NCI-H1092 treated with DMSO at 0.1 percent for 48 hours (cell line): ENCODE data around the gene SST.
A peak's percentile ranks its signal among the peaks of the same experiment; 100 is the strongest.

Experiments
- DNase-seq: peaks from one replicate; lab custom pipeline; 2025; lab: John Stamatoyannopoulos, UW

SST gene

DNA sequence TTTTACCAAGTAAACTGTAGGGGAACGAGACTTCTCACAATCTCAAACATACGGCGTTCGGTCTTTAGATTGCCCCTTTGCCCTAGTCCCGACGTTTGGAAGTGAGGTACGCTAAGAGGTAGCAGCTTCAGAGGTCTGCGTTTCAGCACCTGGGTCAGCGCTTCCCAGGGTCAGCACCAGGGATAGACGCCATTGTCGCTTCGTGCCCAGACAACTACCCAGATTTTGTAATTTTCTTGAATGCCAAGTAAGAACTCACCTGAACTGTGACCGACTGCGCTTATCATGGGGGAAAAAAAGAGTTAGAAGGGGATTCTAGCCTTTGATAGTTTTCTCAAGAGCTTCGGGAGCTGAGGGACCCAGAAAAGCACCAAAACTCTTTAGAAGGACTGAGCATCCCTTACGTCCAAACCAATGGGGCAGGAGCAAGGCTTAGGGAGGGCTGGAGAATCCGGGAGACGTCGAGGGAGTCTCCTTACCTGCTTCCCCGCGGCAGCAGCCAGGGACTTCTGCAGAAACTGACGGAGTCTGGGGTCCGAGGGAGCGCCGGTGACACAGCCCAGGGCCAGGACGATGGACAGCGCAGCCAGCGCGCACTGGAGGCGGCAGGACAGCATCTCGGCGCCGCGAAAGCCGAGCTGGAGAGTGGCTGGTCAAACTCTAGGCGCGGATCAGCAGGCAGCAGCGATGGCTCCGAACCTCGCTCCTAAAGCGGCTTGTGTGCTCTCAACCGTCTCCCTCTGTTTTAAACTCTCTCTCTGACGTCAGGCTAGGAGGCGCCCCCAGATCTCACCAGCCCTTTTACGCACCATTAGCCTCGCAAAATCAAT is at the start of gene SST:
Gene SST, minus strand, starts transcription at position 720 of the 830 bp plus-strand sequence. Its CDS starts 103 bp downstream, at position 617.
- no peak for DNase-seq

DNA sequence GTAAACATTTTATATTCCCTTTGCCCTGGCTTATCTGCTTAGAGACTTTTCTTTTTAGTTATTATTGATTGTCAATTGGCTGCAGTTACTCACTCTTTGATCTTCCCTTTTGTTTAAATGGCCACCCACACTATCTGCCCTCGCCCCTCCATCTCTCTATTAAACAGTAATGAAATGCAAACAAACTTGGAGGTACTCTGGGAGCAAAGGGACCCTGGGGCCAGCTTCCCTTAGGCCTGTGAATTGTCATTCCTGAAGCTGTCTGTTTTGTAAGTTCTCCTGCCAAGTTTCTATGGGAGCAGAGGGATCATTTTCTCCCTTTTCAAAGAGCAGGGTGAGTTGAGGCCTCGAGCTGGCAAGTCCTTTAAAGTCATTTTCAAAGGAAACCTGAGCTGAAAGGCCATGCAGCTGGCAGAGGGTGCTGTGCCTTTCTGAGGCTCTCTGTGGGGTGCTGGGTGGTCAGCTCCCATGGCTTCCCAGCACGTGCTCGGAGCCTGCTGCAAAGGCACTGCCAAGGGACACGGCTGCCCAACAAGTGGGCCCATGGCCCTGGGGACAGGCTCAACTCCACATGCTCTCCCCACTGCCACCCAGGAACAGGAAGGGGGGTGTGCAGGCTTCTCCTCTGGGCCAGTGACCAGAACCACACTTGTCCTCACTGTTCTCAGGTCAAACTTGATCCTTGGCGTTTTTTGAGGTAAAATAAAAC is 49.6 kb upstream of the SST start:
- peak; percentile 82 for DNase-seq

DNA sequence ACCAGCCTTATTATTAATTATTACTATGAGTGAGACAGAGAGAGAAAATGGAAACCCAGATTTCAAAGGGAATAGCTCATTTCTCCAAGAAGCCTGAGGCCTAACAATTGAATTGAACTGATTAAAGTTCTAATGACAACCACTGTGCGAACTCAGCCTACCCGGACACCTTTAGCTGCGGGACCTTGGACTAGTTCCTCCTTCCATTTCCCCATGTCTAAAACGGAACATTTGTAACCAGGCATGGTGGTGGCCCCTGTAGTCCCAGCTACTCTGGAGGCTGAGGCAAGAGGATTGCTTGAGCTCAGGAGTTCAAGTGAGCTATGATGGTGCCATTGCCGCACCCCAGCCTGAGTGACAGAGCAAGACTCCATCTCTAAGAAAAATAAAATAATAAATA is 48.6 kb upstream of the SST start:
- DNase-seq, result no peak

DNA sequence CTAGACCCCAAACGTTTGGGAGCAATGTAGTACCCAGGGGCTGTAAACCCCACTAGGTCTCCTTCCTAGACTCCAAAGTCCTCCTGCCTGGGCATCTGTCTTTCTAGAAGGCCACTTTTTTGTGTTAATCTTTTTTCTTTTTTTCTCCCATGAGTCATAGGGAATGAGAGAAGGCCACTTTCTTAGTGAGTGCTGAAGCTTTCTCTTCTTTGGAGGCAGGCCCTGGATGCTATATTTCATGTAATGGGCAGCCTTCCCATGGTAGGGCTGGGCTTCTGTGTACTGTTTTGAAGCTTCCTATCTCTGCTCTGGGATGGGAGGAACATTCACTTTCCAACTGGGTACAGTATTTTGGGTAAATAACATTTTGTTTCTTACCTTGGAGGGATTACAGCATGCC is 47.4 kb upstream of the SST start:
- DNase-seq, result no peak

DNA sequence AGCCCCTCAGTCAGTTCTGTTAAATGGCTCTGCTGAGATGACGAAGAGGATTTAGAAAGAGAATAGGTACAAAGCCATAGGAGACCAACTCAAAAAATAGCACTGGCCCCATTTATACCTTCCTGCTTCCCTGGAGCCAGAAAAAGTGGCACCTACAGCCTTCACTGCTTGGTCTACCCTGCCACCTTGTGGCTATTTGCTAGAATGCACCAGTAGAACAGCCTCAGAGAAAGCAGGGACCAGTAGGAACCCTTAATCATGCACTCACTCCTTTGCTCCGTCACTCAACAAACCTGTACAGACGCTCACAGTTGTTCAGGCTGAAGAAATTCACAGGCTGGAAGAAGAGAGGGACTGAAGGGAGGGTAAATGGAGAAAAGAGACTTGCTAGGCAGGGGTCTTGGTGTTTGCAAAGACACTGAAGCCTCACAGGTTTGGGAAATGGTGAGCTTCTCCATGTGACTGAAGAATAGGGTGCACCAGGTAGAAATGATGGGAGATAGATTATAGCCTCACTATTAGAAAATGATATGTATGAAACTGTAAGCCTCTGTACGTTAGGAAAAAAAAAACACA is 44.3 kb upstream of the SST start:
- peak; percentile 60 for DNase-seq

DNA sequence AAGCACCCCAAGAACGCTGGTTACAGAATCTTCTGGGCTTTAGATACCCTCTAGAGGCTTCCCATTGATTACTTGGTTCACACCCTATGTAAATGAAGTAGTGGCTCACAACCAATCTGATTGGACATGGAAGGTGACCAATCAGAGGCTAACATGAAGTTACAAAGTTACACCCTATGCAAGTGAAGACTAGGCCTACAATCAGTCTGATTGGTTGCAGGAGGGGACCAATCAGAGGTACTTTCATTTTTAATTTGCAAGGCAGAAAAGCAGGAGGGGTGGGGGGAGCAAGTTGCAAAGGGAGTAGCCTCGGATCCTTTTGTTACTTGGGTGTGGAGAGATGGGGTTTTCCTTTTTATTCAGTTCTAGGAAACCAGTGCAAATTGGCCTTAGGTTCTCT is 43.3 kb upstream of the SST start:
- no peak for DNase-seq

DNA sequence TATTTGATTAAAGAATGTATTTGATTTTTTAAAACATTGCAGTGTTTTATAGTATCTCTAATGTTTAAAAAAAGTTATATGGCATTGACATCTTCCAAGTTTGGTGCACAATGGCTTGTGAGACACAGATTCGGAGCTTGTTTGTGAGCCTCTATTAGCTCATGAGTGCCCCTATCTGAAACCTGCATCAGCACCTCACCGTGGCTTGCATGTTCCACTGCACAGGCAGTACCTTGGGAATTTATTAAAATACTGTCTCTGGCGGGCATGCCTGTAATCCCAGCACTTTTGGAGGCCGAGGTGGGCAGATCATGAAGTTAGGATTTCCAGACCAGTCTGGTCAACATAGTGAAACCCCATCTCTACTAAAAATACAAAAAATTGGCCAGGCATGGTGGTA is 39.0 kb upstream of the SST start:
- no peak for DNase-seq

DNA sequence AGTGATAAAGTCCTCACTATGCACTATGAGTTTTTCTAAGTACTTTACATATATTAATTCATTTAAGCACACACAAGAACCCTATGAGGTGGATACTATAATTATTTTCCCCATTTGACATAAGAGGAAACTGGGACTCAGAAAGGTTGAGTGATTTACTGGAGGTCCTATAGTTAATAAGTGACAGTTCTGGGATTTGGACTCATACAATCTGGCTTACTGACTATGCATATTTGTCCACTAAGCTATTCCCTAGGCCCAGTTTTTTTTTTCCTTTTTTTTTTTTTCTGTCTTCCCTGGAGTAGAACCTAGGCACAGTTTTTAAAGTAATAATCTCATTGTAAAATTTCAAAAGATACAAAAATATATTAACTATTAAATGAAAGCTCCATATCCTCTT is 38.5 kb upstream of the SST start:
- DNase-seq, result no peak

DNA sequence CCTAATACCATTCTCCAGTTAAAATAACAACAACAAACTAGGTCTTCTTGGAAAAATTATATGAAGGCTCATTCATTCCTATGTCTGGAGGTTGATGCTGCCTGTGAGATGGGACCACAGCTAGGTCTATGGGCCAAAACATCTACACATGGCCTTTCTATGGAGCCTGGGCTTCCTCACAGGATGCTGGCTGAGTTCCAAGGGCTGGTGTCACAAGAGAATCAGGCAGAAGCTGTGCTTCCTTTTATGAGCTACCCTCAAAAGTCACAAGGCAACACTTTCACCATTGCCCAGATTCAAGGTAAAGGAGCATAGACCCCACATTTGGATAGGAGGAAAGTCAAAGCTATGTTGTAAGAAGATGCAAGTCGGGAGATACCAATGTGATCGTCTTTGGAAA is 36.8 kb upstream of the SST start:
- DNase-seq, result no peak

DNA sequence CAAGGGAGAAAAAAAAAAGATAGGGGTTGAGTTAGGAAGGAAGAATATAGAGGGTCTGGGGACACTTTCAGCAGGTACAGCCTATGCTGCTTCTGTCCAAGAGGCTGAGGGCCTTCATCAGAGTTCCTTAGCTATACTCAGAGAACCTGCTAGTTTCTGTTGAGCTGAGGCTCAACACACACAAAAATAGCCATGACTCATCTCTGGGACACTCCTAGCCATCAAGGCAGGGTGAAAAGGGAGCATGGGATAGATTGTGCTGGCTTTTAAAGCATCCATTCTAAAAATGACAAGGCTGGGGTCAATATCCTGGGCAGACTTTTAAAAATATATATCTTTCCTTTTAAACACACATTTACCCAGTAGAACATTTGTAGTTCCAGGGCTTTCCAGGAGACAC is 35.0 kb upstream of the SST start:
- no peak for DNase-seq

DNA sequence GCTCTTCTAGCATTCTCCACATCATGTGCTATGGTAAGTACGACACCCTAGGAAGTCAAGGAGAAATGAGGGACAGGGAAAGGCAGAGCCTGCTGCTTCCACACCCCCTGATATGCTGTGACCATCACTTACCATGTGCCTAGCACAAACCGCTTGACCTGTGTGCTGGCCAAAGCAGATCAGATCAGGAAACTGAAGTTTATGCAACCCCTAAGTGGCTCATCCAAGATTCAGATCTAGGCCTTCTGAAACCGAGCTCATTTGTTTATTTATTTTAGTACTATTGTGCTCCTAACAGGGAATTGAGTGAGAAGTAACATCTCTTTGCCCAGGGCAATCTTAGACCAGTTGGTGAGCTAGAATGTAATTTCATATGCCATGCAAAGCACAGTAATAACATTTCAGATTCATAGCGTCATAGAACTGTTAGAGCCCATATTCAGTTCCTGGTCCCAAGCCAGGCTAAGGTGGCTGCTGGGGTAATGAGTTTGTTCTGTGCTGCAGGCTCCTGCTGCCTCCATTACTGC is 32.4 kb upstream of the SST start, which contains the start of gene RTP2:
Gene RTP2, minus strand, starts transcription at position 51 of the 527 bp plus-strand sequence. CDS start 429 bp downstream, outside the sequence.
- no peak for DNase-seq

DNA sequence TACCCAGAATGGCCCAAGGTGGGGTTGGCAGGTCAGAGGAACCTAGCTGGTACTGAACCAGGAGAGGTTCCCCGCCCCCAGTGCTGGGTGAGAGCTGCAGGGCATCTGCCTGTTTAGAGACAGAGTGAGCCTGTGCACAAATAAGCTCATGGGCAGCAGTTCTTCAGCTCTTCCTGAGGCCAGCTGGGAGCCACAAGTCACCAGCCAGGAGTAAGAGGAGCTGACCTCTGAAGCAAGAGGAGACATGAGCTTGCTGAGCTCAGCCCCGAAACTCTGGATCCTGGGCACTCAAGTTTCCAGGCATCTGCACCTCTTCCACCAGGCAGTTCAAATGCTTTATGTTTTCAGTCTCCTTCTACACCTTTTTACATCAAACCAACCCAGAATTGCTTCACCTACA is 30.1 kb upstream of the SST start:
- no peak for DNase-seq

DNA sequence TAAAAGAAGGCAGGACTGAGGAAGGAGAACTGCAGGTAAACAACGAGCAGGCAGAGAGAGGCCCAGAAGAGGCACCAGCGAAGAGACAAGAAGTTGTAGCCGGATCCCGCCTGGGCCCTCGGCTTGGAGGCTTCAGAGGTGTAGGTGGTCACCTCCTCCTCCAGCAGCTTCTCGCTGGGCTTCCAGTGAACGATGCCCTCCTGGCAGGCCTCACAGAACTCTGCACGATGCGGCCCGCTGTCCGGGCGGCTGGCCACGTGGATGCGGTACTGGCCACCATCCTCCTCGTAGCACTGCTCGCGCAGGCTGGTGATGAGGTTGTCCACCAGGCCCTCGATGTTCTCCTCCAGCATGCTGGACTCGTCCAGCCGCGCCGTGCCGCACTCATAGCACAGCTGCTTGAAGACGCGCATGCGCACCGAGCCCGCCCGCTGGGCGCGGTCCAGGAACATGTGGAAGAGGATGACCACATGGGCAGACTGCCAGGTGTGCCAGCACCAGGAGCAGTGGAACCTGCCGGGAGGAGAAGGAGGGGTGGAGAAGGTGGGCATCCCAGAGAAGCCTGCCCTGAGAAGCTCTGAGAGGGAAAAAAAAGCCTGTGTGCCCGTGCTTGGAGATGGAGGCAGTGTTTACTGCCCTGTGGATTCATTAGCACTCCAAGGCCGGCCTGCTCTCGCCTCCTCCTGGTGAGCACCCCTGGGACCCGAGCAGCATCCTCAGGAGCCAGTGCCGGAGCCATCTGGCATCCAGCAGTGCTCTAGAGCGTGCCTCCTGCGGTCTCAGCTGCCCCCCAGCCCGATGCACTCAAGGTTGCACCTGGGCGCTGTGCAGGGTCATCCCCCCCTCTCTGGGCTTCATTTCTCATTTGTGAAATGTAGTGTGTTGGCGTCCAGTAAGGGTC is 28.6 kb upstream of the SST start:
- no peak for DNase-seq

DNA sequence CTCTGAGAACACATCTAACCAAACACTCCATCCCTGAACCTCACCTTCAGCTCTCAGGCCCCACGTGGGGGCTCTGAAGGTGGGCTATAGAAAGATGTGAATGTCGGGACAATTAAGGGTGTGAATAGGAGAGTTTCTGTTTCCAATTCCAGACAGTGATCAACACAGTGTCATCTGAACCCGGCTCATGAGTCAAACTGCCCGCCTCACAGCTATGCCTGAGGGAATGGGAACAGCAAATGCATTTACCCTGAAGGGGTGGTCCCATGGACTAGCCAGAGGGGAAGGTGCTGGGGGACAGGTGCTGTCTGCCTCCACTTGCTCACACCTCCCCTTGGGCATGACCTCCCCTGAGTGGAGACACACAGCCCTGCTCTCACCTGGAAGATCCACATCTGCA is 25.8 kb upstream of the SST start:
- no peak for DNase-seq

DNA sequence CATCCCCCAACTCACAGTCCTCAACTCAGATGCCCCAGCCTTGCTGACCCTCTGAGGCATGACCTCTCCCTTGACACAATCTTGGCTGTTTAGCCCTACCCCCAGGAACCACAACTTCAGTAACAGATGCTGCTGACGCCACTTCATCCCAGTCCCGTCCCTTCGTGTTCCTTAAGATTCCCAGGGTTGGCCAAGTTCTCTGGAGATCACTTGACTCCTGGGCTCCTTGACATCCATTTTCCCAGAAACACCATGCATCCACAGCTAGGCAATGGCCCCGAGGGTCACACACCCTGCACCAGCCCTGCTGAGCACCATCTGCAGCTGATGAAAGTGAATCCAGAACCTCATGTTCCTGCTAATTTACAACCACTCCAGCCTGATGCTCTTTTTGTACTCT is 25.3 kb upstream of the SST start:
- no peak for DNase-seq

DNA sequence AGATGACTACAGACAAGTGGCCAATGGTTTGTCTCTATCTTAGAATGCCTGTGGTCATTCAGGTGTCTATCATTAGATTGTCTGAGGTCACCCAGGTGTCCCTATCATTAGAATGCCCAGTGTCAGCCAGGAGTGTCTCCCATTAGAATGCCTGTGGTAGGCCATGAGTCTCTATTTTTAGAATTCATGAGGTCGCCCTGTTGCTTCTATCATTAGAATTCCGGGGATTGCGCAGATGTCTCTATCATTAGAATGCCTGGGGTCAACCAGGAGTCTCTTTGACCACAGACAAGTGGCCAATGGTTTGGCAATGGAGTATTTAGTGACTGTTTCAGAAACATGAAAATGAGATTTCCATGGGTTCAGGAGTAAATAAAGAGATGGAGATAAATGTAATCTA is 24.6 kb upstream of the SST start:
- no peak for DNase-seq

DNA sequence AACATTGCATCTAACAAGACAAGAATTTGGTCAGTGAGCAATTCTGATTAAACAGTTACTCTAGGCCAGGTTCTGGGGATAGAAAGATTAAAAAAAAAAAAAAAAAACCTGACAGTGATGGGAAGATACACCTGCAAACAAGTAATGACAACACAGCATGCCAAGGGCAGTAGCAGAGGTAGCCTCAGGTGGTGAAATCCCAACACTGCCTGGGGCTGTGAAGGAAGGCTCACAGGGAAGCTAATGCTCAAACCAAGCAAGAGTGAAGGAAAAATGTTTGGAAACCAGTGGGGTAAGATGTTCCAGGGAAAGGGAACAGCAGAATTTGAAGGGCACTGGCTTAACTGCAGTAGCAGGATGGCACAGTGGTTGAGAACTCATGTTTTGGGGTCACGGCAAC is 23.2 kb upstream of the SST start:
- no peak for DNase-seq

DNA sequence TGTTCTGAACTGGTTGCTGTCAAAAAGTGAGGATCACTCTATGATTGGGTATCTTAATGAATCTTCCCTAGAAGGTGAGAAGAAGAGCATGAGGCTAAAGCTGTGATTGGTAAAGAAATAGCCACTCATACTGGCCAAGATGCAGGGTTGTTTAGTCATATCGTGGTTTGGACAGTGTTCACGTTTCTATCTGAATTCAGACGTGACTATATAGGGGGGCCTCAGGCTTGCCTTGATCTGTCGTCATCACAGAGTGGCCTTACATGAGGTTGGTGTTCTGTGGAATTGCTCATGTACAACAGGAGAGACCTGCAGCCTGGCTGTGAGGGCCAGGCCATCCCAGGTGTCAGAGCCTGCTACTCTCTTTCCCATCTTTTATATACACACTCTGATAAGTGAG is 19.8 kb upstream of the SST start:
- DNase-seq, result no peak

DNA sequence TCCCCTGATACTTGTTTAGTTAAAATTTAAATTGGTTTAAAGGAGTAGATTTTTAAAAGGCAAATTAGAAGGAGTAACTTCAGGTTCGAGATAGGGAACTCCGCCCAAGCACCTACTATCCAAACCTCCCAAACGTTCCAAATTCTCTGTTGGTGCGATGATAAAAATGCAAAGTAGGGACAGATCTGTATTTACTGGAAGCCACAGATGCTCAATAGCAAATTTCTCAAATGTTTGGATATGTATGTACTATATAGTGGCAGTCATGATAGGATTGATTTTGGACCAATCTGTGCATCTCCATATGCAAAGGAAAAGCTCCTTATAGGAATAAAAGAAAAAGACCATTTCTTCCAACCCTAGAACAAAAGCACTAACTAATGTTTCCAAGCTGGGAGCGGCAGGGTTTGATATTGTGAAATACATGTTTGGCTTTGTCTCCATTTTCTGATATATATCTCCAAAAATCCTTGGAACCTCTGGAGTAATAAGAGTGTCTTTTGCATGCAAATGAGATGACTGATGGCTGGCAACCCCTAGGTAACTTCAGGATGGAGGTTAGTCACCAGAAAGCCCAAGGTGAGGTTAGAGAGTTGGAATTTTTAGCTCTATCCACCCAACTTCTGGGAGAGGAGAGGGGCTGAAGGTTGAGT is 16.6 kb upstream of the SST start:
- DNase-seq, result no peak

DNA sequence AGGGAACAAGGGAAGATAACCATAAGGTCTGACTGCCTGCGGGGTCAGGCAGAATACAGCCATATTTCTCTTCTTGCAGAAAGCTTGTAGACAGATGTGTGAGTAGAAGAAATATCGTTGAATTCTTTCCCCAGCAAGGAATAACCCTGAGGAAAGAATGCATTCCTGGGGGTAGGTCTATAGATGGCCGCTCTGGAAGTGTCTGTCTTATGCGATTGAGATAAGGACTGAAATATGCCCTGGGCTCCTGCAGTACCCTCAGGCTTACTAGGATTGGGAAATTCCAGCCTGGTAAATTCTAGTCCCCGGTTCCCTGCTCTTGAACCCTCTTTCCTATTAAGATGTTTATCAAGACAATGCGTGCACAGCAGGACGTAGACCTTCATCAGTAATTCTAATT is 15.8 kb upstream of the SST start:
- no peak for DNase-seq

DNA sequence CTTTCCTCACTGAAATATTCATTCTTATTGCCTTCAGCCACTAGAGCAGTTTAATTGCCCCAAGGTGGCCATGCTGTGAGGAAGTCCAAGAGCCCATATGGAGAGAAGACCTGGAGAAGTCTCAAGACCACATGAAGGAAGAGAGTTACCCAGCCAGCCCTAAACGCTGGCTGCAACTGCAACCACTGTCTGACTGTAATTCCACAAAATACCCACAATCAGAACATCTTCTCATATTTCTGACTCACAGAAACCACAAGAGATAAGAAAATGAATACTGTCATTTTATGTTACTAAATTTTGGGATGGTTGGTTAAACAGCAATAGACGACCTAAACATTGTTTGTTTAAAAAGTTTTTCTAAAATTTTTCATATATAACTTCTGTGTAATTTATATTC is 14.7 kb upstream of the SST start:
- no peak for DNase-seq
